Gastroesophageal sphincter (tissue), 3 donors: ENCODE measurements around the gene BCAR3.

ENCODE experiments used
- POLR2A ChIP-seq, 2 donors: fragments of 450-650 bp; IDR thresholded peaks; one replicate each; pipeline ENCODE4 v1.6.1; 2017; ENCODE audit warnings: antibody characterized with exemption in 2 of 2, mild to moderate bottlenecking in 2 of 2, moderate library complexity in 1 of 2
- TF ChIP-seq, protein P1 (sequence below), 4 experiments: fragments of 200-600 bp in 2 of 4; fragments of 450-650 bp in 2 of 4; sonication (generic) in 1 of 4; IDR thresholded peaks; one replicate each; pipeline ENCODE4 v1.5.1; 2017 to 2019; ENCODE audit warnings: antibody characterized with exemption in 4 of 4, mild to moderate bottlenecking in 2 of 4, moderate library complexity in 2 of 4

DNA sequence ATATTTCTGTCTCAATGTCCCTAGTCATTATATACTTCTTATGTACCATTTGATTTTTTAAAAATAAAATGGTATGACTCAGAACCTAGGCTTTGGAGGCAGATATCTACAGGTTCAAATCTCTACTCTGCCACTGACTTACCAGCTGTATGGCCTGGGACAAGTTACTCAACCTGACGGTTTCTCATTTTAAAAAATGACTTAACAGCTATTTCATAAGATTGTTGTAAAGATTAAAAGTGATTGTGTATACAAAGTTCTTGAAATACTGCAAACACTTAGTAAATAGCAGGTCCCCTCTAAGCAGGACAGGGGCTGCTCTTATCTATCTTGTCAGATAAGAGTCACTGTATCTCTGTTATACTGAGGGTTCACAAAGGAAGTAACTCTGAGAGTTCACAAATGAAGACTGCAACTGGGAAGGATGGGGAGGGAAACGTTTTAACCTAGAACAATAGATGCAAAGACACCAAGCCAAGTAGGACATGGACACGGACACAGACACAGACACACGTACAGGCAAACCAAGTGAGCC is 2.6 kb downstream of the BCAR3 start:
- TF ChIP-seq, protein P1, sequence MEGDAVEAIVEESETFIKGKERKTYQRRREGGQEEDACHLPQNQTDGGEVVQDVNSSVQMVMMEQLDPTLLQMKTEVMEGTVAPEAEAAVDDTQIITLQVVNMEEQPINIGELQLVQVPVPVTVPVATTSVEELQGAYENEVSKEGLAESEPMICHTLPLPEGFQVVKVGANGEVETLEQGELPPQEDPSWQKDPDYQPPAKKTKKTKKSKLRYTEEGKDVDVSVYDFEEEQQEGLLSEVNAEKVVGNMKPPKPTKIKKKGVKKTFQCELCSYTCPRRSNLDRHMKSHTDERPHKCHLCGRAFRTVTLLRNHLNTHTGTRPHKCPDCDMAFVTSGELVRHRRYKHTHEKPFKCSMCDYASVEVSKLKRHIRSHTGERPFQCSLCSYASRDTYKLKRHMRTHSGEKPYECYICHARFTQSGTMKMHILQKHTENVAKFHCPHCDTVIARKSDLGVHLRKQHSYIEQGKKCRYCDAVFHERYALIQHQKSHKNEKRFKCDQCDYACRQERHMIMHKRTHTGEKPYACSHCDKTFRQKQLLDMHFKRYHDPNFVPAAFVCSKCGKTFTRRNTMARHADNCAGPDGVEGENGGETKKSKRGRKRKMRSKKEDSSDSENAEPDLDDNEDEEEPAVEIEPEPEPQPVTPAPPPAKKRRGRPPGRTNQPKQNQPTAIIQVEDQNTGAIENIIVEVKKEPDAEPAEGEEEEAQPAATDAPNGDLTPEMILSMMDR (IDR thresholded peaks at IDR 0.05), result no peak
- no peak for TF ChIP-seq POLR2A (IDR thresholded peaks at IDR 0.05)
